ENCODE data around the gene IL24. TPM values are rescaled to one million over a fixed set of nuclear protein-coding genes. Genes with fewer than 3 reads are reported as not detected.
A peak's percentile ranks its signal among the peaks of the same experiment; 100 is the strongest.

The IL24 gene
- polyA plus RNA-seq, 1 donor (not counting 4 experiments of a cell fraction or from before 2014, with no cell fraction given): 2.3 TPM

DNA sequence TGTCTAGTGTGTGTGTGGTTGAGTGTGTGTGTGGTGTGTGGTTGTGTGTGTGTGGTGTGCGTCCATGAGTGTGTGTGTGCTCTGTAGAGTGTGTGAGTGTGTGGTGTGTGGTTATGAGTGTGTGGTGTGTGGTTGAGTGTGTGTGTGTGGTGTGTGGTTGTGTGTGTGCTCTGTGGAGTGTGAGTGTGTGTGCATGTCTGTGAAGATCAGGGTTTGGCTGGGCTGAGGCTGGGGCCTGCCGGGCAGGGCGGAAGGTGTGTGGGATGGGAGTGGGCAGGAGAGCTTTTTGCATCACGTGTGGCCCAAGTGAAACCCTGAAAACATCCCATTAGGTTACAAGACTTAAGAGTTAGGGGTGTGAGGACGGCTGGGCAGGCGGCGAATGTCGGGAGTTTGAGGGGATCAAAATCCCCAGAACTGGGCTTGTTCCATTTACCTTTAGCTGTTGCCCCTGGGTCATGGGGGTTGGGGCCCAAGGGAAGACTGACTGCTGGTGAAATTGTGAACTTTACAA, 27.4 kb downstream of the IL24 start:
- no peak for DNase-seq (ENCODE audit: low read depth, low spot score)
- FAIRE-seq: no peak
- Histone ChIP-seq H4K20me1 (ENCODE audit: control insufficient read depth, extremely low read depth, insufficient read depth, low read length) (no peaks in the 10 kb centered on the region), H3K9me1 (ENCODE audit: control insufficient read depth, extremely low read depth, insufficient read depth, low read length) (no peaks in the 10 kb centered on the region), H3K4me3 (ENCODE audit: control insufficient read depth in 2 of 3, extremely low read depth in 1 of 3, insufficient read depth in 2 of 3, low read depth in 1 of 3, low read length in 3 of 3) (no peak overlapping the region), H2AFZ (ENCODE audit: control insufficient read depth, low read length) (no peak overlapping the region), H3K9me3 (ENCODE audit: control insufficient read depth, low read depth, low read length) (no peaks in the 10 kb centered on the region), H3K9ac (ENCODE audit: control insufficient read depth, extremely low read depth, insufficient read depth, low read length) (no peak overlapping the region), H3K4me2 (ENCODE audit: control insufficient read depth, extremely low read depth, insufficient read depth, low read depth, low read length) (no peak overlapping the region), H3K79me2 (ENCODE audit: control insufficient read depth, insufficient read depth, low read length) (no peaks in the 10 kb centered on the region), H3K36me3 (ENCODE audit: control insufficient read depth in 2 of 2, extremely low read depth in 1 of 2, insufficient read depth in 2 of 2, low read length in 2 of 2) (no peaks in the 10 kb centered on the region), H3K27ac (ENCODE audit: control insufficient read depth, insufficient read depth, low read length) (no peak overlapping the region), H3K27me3 (ENCODE audit: control insufficient read depth, extremely low read depth, insufficient read depth, low read length) (no peaks in the 10 kb centered on the region), H3K4me1 (ENCODE audit: control insufficient read depth, extremely low read depth, insufficient read depth, low read length) (no peaks in the 10 kb centered on the region)
- dilution Hi-C loops (cut with MboI; ENCODE audit: extremely low pct_ligation_motif_present, low sequenced_read_pairs): loop anchor here (10.0 kb wide), 1 partner anchor 60 kb away; no protein-coding TSS in a partner anchor
- TF ChIP-seq EZH2 (IDR thresholded peaks at IDR 0.05; ENCODE audit: low read length): no peak

DNA sequence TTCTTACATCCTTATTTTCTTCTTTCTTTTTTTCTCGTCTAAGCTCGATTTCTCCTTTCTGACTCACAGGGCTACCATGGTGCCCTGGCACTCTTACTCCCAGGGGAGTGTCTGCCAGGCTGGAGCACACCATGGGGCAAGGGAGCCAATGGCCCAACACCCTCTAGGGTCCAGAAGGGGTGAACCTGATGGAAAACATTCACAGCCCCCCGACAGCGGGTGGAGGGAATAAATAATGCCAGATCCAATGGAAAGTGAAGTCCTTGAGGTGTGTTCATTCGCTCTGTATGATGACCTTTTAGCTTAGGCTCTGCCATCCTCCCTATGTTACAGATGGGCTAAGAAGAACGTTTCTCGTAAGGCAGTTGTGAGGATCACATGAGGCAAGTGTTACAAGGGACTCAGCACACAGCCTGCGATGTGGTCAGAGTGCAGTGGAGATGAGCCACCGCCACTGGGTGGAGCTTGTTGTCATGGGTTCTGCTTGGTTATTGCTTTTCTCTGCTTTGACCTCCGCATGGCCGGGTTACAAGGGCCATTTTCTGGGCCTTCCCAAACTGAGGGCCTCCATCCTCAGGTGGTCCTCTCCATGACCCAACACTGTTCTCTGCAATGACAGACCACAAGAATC, 28.0 kb downstream of the IL24 start:
- Histone ChIP-seq H3K4me3 (ENCODE audit: control insufficient read depth in 2 of 3, extremely low read depth in 1 of 3, insufficient read depth in 2 of 3, low read depth in 1 of 3, low read length in 3 of 3) (no peak overlapping the region), H3K9me1 (ENCODE audit: control insufficient read depth, extremely low read depth, insufficient read depth, low read length) (no peaks in the 10 kb centered on the region), H3K36me3 (ENCODE audit: control insufficient read depth in 2 of 2, extremely low read depth in 1 of 2, insufficient read depth in 2 of 2, low read length in 2 of 2) (no peaks in the 10 kb centered on the region), H3K9me3 (ENCODE audit: control insufficient read depth, low read depth, low read length) (no peaks in the 10 kb centered on the region), H3K4me1 (ENCODE audit: control insufficient read depth, extremely low read depth, insufficient read depth, low read length) (no peaks in the 10 kb centered on the region), H4K20me1 (ENCODE audit: control insufficient read depth, extremely low read depth, insufficient read depth, low read length) (no peaks in the 10 kb centered on the region), H3K27ac (ENCODE audit: control insufficient read depth, insufficient read depth, low read length) (no peak overlapping the region), H3K9ac (ENCODE audit: control insufficient read depth, extremely low read depth, insufficient read depth, low read length) (no peak overlapping the region), H2AFZ (ENCODE audit: control insufficient read depth, low read length) (no peak overlapping the region), H3K27me3 (ENCODE audit: control insufficient read depth, extremely low read depth, insufficient read depth, low read length) (no peaks in the 10 kb centered on the region), H3K4me2 (ENCODE audit: control insufficient read depth, extremely low read depth, insufficient read depth, low read depth, low read length) (no peak overlapping the region), H3K79me2 (ENCODE audit: control insufficient read depth, insufficient read depth, low read length) (no peaks in the 10 kb centered on the region)
- TF ChIP-seq, protein P1, sequence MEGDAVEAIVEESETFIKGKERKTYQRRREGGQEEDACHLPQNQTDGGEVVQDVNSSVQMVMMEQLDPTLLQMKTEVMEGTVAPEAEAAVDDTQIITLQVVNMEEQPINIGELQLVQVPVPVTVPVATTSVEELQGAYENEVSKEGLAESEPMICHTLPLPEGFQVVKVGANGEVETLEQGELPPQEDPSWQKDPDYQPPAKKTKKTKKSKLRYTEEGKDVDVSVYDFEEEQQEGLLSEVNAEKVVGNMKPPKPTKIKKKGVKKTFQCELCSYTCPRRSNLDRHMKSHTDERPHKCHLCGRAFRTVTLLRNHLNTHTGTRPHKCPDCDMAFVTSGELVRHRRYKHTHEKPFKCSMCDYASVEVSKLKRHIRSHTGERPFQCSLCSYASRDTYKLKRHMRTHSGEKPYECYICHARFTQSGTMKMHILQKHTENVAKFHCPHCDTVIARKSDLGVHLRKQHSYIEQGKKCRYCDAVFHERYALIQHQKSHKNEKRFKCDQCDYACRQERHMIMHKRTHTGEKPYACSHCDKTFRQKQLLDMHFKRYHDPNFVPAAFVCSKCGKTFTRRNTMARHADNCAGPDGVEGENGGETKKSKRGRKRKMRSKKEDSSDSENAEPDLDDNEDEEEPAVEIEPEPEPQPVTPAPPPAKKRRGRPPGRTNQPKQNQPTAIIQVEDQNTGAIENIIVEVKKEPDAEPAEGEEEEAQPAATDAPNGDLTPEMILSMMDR (optimal IDR thresholded peaks at IDR 0.05 in 1 of 3, IDR thresholded peaks at IDR 0.05 in 1 of 3, conservative IDR thresholded peaks at IDR 0.05 in 1 of 3; ENCODE audit: extremely low read depth in 1 of 3, insufficient read depth in 2 of 3, low read length in 3 of 3): peak in 1 of 3 experiments; percentile 45
- TF ChIP-seq EZH2 (IDR thresholded peaks at IDR 0.05; ENCODE audit: low read length): no peak
- FAIRE-seq (no peak), DNase-seq (ENCODE audit: low read depth, low spot score) (no peak)
- dilution Hi-C loops (cut with MboI; ENCODE audit: extremely low pct_ligation_motif_present, low sequenced_read_pairs): loop anchor here (10.0 kb wide), 1 partner anchor 60 kb away; no protein-coding TSS in a partner anchor
